Skeletal muscle satellite cell (primary cell): ENCODE measurements around the gene CHURC1. TPM values are rescaled to one million over a fixed set of nuclear protein-coding genes. Genes with fewer than 3 reads are reported as not detected.

Source experiments
- H3K27me3 ChIP-seq: 2 replicates; pipeline ENCODE4 v1.7.0; 2013; ENCODE audit warnings: low read length; ENCODE audit not compliant: control insufficient read depth, insufficient read depth
- H3K36me3 ChIP-seq: 2 replicates; pipeline ENCODE4 v1.7.0; 2013; ENCODE audit warnings: mild to moderate bottlenecking, control low read depth, low read length; ENCODE audit not compliant: insufficient read depth
- H3K4me1 ChIP-seq: 2 replicates; pipeline ENCODE4 v1.7.0; 2013; ENCODE audit warnings: low read length; ENCODE audit not compliant: control insufficient read depth, insufficient read depth
- H3K4me2 ChIP-seq: 2 replicates; pipeline ENCODE4 v1.7.0; 2013; ENCODE audit warnings: mild to moderate bottlenecking, low read length
- H3K4me3 ChIP-seq: 2 replicates; pipeline ENCODE4 v1.7.0; 2013; ENCODE audit warnings: low read length
- H3K9ac ChIP-seq: 2 replicates; pipeline ENCODE4 v1.7.0; 2013; ENCODE audit warnings: mild to moderate bottlenecking, low read depth, low read length, moderate library complexity
- H3K9me3 ChIP-seq: replicated peaks from 2 replicates; pipeline ENCODE4 v1.7.0; 2013; ENCODE audit warnings: mild to moderate bottlenecking, control low read depth, low read length
- total RNA-seq: library from RNA; depleted of rRNA; stranded (reverse); fragments of >200 nt; gene quantifications from 2 replicates; pipeline ENCODE4 v1.2.3, GENCODE V29; 2012; rRNA removed

Gene CHURC1
- 53.1 and 63.4 TPM in 2 replicates for total RNA-seq

GRCh38 chr14:64914237-64915028, at the start of gene CHURC1:
Gene CHURC1, plus strand, starts transcription at chr14:64914455. Its CDS starts 41 bp downstream, at chr14:64914496.
- H3K27me3 ChIP-seq, result peaks cover 10% of the 10 kb centered on the region
- no peaks in the 10 kb centered on the region for H3K36me3 ChIP-seq
- peaks cover 35% of the 10 kb centered on the region for H3K4me1 ChIP-seq
- peak within 1 kb of the TSS; percentile 96 for H3K9ac ChIP-seq
- peak within 1 kb of the TSS; percentile 81 for H3K4me3 ChIP-seq
- peak within 1 kb of the TSS; percentile 85 for H3K4me2 ChIP-seq
- H3K9me3 ChIP-seq, result no peaks in the 10 kb centered on the region

- Histone ChIP-seq H3K9ac (no peak overlapping the region), H3K36me3 (no peaks in the 10 kb centered on the region), H3K4me2 (no peak overlapping the region), H3K4me3 (no peak overlapping the region), H3K4me1 (no peaks in the 10 kb centered on the region), H3K9me3 (no peaks in the 10 kb centered on the region), H3K27me3 (peaks cover 76% of the 10 kb centered on the region)
Measured at GRCh38 chr14:64865109-64865508, 49.1 kb upstream of the CHURC1 start.

- peaks cover 78% of the 10 kb centered on the region for H3K27me3 ChIP-seq
- no peaks in the 10 kb centered on the region for H3K4me1 ChIP-seq
- no peaks in the 10 kb centered on the region for H3K36me3 ChIP-seq
- no peaks in the 10 kb centered on the region for H3K9me3 ChIP-seq
- no peak overlapping the region for H3K9ac ChIP-seq
- H3K4me3 ChIP-seq, result no peak overlapping the region
- no peak overlapping the region for H3K4me2 ChIP-seq
Measured at GRCh38 chr14:64865992-64866391, 48.3 kb upstream of the CHURC1 start.

- H3K27me3 ChIP-seq, result peaks cover 75% of the 10 kb centered on the region
- H3K4me3 ChIP-seq, result no peak overlapping the region
- no peaks in the 10 kb centered on the region for H3K9me3 ChIP-seq
- no peaks in the 10 kb centered on the region for H3K4me1 ChIP-seq
- no peak overlapping the region for H3K4me2 ChIP-seq
- no peak overlapping the region for H3K9ac ChIP-seq
- no peaks in the 10 kb centered on the region for H3K36me3 ChIP-seq
Measured at GRCh38 chr14:64867182-64867581, 47.1 kb upstream of the CHURC1 start.

GRCh38 chr14:64868379-64868778, 45.9 kb upstream of the CHURC1 start:
- Histone ChIP-seq H3K4me3 (no peak overlapping the region), H3K9ac (no peak overlapping the region), H3K4me1 (no peaks in the 10 kb centered on the region), H3K36me3 (no peaks in the 10 kb centered on the region), H3K4me2 (no peak overlapping the region), H3K27me3 (peaks cover 79% of the 10 kb centered on the region), H3K9me3 (no peaks in the 10 kb centered on the region)

- no peaks in the 10 kb centered on the region for H3K9me3 ChIP-seq
- H3K27me3 ChIP-seq, result peaks cover 78% of the 10 kb centered on the region
- no peaks in the 10 kb centered on the region for H3K4me1 ChIP-seq
- no peak overlapping the region for H3K4me3 ChIP-seq
- no peak overlapping the region for H3K9ac ChIP-seq
- no peak overlapping the region for H3K4me2 ChIP-seq
- H3K36me3 ChIP-seq, result no peaks in the 10 kb centered on the region
Measured at GRCh38 chr14:64868841-64869240, 45.4 kb upstream of the CHURC1 start.

- no peak overlapping the region for H3K9ac ChIP-seq
- no peak overlapping the region for H3K4me2 ChIP-seq
Measured at GRCh38 chr14:64870160-64870559, 44.1 kb upstream of the CHURC1 start.

GRCh38 chr14:64871344-64871743, 42.9 kb upstream of the CHURC1 start:
- no peak overlapping the region for H3K4me2 ChIP-seq
- H3K9ac ChIP-seq, result no peak overlapping the region
- H3K27me3 ChIP-seq, result peaks cover 78% of the 10 kb centered on the region

More at GRCh38 chr14:64870160-64870559, 44.1 kb upstream of the CHURC1 start:
- Histone ChIP-seq H3K4me3 (no peak overlapping the region), H3K36me3 (no peaks in the 10 kb centered on the region), H3K4me1 (no peaks in the 10 kb centered on the region), H3K9me3 (no peaks in the 10 kb centered on the region), H3K27me3 (peaks cover 78% of the 10 kb centered on the region)

GRCh38 chr14:64873506-64874219, 40.6 kb upstream of the CHURC1 start:
- Histone ChIP-seq H3K36me3 (no peaks in the 10 kb centered on the region), H3K4me3 (no peak overlapping the region), H3K9ac (no peak overlapping the region), H3K27me3 (peaks cover 82% of the 10 kb centered on the region), H3K4me1 (no peaks in the 10 kb centered on the region), H3K9me3 (no peaks in the 10 kb centered on the region), H3K4me2 (no peak overlapping the region)

More at GRCh38 chr14:64871344-64871743, 42.9 kb upstream of the CHURC1 start:
- Histone ChIP-seq H3K9me3 (no peaks in the 10 kb centered on the region), H3K36me3 (no peaks in the 10 kb centered on the region), H3K4me1 (no peaks in the 10 kb centered on the region), H3K4me3 (no peak overlapping the region)

GRCh38 chr14:64875350-64875749, 38.9 kb upstream of the CHURC1 start:
- no peak overlapping the region for H3K4me2 ChIP-seq
- no peaks in the 10 kb centered on the region for H3K9me3 ChIP-seq
- no peak overlapping the region for H3K9ac ChIP-seq
- H3K27me3 ChIP-seq, result peaks cover 85% of the 10 kb centered on the region
- no peak overlapping the region for H3K4me3 ChIP-seq
- H3K4me1 ChIP-seq, result no peaks in the 10 kb centered on the region
- no peaks in the 10 kb centered on the region for H3K36me3 ChIP-seq

- Histone ChIP-seq H3K9me3 (no peaks in the 10 kb centered on the region), H3K27me3 (peaks cover 89% of the 10 kb centered on the region), H3K4me1 (no peaks in the 10 kb centered on the region), H3K4me3 (no peak overlapping the region), H3K36me3 (no peaks in the 10 kb centered on the region), H3K4me2 (no peak overlapping the region), H3K9ac (no peak overlapping the region)
Measured at GRCh38 chr14:64877846-64878245, 36.4 kb upstream of the CHURC1 start.
